ENCODE results near the gene SUN2.
A peak's percentile ranks its signal among the peaks of the same experiment; 100 is the strongest.
"Not testable (repeated sequence)": the region's sequence is repeated elsewhere in the genome, so short reads cannot be mapped to it uniquely, and the experiment has no call there.

The SUN2 gene, protein sequence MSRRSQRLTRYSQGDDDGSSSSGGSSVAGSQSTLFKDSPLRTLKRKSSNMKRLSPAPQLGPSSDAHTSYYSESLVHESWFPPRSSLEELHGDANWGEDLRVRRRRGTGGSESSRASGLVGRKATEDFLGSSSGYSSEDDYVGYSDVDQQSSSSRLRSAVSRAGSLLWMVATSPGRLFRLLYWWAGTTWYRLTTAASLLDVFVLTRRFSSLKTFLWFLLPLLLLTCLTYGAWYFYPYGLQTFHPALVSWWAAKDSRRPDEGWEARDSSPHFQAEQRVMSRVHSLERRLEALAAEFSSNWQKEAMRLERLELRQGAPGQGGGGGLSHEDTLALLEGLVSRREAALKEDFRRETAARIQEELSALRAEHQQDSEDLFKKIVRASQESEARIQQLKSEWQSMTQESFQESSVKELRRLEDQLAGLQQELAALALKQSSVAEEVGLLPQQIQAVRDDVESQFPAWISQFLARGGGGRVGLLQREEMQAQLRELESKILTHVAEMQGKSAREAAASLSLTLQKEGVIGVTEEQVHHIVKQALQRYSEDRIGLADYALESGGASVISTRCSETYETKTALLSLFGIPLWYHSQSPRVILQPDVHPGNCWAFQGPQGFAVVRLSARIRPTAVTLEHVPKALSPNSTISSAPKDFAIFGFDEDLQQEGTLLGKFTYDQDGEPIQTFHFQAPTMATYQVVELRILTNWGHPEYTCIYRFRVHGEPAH

DNA sequence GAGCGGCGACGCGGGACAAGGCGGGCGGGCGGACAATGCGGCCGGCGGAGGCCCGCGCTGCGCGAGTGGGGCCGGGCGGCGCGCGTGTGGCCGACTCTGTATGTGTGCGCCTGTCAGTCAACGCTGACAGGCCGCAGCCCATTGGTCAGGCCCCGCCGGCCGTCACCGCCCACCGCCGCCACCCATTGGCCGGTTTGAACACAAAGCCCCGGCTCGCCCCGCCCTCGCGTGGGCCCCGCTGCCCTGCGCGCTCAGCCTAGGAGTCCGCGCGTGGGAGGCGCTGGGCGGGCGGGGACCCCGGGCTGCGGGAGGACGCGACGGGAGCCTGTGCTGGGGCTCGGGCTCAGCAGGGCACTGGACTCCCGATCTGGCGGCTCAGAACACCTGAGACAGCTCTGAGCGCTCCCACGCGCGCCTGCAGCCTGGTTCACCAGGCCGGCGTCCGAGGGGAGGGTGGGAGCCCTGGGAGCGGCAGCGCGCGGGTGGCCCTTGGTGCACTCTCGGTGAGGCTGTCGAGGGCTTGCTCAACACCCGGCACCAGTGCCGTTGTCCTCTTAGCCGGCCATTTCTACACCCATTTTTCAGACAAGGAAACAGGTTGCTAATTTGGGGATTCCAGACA lies at the start of gene SUN2:
TSS of gene SUN2 (minus strand) at position 88 of the 622 bp plus-strand sequence. CDS start 3,370 bp downstream, outside the sequence.
- peak; percentile 38 to 70 for DNase-seq

DNA sequence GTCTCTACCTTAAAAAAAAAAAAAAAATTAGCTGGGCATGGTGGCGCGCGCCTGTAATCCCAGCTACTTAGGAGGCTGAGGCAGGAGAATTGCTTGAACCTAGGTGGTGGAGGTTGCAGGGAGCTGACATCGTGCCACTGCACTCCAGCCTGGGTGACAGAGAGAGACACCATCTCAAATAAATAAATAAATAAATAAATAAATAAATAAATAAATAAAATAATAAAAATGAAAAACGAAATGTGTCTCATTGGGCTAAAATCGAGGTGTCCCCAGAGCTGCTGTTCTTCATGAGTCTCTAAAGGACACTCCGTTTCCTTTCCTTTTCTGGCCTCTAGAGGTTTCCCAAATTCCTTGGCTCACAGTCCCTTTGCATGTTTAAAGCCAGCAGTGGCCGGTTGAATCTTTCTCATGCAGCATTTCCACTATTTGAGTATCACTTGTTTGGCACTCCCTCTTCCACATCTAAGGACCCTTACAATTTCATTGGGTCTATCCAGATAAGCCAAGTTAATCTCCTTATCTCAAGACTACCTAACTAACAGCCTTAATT lies 49.3 kb upstream of the SUN2 start:
- DNase-seq: not testable (repeated sequence)

DNA sequence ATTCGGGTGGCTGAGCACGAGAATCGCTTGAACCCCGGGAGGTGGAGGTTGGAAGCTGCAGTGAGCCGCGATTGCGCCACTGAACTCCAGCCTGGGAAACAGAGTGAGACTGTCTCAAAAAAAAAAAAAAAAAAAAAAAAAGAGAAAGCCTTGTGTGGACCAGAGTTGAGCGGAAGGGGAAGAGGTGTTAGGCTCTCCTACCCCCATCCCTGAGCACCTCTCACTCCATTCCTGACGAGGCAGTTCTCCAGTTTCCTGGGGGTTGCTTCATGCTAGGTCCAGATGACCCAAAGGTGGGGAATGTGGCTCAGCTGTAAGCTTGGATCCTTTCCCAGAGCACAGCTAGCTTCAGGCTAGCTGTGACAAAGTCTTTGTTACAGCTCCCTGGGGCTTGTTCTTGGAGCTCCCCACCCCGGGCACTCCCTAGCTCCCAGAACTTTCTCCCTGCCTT lies 46.9 kb upstream of the SUN2 start:
- no peak for DNase-seq

DNA sequence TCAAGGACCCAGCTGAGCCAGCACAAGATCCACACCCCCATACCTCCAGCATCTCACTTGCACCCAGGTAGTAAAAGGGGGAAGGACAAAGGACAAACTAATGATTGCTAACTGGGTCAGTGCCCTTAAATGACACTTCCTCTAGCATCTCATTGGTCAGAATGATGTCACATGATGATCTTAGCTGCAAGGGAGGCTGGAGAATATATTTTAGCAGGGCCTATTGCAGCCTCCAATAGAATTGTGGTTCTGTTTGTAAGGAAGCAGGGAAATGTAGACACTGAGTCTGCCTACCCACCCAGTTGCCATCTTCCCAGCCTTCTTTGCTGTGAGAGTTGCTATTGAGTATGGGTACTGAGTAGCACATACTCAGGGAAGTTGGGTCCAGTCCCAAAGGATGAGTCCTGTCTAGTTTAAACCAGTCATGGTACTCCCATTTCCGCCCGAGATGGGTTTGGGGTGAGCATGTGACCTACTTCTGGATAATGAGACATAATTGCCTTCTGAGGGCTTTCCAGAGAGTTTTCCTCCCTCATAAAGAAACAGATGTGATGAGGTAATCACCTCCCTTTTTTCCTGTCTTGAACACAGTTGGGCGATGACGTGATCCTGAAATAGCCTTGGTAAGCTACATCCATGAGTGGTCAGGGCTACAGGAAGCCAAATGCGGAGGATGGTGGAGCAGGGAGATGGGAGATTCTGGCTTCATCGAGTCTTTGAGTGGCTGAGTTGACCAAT lies 43.6 kb upstream of the SUN2 start:
- no peak for DNase-seq

DNA sequence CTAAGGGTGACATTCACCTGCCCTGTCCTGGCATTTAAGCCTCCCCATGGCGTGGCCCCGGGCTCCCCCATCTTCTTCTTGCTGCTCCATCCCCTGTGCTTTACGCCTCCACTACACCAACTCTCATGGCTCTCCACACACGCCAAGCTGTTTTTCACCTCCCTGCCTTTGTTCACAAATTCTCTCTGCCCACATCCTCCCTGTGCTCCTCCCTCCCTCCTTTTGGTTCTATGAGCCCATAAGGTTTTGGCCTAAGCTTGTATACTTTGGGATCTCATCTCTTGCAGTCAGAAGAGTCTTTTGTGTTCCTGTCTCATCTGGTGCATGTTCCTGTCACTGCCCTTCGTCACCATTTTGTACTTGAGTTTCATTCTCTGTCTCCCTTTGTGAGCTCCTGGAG lies 42.7 kb upstream of the SUN2 start:
- DNase-seq: no peak

DNA sequence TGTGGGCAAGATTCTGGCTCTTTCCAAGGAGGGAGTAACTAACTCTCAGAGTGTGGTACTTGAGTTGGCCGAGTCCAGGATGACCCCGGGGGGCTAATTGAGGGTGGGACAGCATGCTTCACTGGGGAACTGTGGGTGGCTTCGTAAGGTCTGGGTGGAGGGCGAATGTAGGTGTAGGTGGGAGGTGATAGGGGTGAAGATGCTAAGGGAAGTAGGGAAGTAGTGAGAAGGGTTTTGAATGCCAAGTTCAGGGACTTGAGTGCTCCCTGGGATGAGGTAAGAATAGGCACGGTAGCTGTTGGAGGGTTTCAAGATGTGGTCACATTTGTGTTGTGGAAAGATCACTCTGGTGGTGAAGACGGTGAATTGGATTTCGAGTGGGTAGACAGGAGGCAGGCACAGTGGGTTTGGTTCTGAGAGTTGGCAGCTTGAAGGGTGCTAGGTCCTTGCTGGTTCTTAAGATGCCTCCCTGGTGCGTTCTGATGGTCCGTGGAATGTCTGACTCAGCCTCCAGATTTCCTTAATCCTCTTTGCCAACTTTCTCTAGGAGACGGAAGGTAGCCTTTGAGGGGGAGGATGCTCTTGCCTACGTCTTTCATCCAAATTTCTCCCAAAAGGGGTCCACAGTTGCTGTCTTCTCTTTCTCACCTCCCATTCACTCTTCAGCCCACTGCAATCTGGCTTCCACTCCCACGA lies 40.6 kb upstream of the SUN2 start:
- DNase-seq: no peak

DNA sequence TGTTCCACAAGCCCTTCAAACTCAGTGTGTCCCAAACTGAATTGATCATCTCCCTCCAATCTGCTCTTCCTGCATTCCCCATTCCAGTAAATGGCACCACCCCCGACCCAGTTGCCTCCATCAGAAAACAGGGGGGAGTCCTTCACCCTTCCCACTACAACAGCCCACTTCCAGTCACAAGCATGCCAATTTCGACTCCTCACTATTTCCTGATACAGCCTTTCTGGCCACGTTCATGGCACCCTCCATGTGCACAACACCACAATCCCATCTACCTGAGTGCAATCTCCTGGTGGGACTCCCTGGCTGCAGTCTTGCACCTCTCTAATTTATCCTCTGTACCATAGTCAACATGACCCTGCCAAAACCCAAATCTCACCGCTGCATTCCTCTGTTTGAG lies 39.8 kb upstream of the SUN2 start:
- no peak for DNase-seq

DNA sequence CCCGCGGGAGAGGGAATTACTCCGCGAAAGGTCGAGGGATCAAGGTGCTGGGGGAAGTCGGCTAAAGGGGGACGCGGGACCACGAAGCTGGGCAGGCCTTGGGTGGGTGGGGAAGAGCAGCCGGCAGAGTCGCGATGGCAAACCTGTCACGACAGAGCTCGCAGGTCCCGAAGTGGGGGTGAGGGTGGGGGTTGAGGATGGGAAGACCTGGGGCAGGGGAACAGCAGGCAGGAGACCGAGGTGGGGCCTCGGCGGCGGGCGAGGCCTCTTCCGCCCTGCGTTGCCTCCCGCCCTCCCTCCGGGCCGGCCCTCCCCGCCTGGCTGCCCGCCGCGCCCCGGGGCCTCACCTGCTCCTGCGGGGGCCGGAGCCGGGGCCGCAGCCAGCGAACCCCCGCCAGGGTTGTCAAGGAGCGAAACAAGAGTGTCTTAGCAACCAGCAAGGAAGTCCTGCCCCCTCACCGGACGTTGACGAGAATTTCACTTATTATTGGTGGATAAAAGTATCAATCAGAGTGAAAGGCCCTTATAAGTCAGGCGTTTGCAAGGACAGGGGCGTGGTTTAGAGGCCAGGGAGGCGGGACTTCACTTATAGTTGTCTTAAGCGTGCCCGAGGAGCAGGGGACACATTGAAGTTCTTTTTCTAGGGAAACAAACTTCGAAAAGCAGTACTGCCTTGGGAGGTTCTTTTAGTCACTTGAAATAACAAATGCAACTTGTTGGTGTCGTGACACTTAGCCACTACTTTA lies 38.1 kb upstream of the SUN2 start, which contains the start of gene DNAL4:
TSS of gene DNAL4 (minus strand) at position 423 of the 746 bp plus-strand sequence. CDS start 11,412 bp downstream, outside the sequence.
- DNase-seq: peak; percentile 59 to 98

DNA sequence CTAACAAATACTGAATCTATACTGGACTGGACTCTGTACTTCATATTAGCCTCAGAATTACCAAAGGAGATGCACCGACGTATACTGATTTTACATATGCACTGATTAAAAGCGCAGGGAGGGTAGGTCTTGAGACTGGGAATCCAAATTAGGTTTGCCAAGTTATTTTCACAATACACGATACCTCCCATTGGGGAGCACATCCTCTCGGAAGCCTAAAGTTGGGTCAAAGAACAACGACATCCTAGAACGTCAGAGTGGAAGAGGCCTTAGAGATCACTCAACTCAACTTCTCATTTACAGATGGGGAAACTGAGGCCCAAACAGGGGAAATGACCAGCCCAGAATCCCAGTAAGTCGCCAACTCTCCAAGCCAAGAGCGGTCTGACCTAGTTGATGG lies 37.5 kb upstream of the SUN2 start:
- no peak for DNase-seq

DNA sequence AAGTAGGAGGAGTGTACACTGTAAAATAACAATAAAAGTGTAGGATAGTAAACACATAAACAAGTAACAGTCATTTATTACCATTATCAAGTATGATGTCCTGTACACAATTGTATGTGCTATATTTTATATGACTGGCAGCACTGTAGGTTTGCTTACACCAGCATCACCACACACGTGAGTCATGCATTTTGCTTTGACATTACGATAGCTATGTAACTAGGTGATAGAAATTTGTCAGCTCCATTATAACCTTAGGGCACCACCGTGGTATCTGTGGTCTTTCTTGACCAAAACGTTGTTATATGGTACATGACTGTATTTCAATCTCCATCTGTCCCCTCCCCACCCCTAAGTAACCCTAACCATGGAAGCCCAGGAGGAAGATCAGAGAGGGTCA lies 37.0 kb upstream of the SUN2 start:
- no peak for DNase-seq

DNA sequence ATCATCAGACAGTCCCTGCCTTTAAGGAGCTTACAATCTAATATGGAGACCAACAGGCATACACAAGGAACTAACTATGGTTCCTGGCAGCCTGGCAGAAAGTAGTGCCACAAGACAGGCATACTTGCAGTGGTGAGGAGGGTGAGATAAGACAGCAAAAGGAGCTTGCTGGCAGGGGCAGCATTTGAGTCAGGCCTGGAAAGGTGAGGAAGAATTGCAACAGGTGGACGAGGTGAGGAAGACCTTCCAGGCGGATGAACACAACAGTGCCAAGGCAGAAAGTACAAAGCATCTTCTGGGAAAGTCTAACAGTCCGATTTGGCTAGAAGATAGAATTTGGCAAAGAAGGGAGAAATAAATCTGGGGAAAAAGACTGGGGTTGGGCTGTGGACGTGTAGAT lies 33.8 kb upstream of the SUN2 start:
- DNase-seq: no peak

DNA sequence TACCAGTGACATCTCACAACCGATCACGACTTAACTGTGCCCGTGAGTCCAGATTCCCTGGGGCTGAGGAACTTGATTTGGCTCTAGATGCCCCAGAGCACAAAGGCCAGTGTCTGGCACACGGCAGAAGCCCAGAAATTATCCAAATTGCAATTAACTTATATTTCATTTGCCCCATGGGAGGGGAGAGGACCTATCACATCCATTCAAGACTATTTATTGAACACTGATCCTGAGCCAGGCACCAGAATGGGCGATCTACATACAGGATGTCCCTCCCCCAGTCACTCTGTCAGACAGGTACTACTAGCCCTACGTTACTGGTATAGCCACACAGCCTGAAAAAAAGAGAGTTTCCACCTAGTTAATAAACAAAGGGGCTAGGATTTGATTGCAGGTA lies 33.0 kb upstream of the SUN2 start:
- DNase-seq: no peak

DNA sequence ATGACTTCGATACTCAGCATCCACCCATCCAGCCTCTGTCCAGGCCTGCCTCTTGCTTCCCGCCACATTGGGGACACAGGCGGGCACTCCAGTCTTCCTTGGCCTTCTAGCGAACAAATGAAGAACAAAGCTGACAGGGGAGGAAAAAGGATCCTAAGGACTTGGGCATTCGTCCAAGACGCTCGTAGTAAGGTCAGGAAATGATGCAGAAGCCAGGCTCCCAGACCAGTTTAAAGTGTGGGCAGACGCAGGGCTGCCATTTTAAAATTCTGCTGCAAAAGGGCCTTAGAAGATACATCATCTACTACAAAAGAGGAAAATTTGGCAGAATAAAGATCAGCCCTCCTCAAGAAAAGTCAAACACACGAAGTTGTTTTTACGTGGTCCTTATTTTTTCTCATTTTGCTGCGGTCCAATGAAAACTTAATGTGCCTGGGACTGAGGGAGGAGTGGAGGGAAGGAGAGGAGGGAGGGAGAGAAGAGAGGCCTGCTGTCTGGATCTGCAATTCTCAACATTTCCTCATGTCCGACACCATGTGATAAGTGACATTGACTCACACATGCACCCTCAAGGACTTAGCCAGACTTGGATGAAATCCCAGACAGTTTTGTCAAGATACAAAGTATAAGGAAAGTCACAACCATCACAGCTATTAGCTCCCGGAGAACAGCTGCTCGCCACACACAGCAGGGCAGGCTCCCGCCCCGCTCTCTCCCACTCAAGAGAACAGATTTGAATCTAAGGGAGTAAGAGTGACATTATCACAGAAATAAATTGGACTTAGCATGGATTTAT lies 32.4 kb upstream of the SUN2 start:
- DNase-seq: no peak

DNA sequence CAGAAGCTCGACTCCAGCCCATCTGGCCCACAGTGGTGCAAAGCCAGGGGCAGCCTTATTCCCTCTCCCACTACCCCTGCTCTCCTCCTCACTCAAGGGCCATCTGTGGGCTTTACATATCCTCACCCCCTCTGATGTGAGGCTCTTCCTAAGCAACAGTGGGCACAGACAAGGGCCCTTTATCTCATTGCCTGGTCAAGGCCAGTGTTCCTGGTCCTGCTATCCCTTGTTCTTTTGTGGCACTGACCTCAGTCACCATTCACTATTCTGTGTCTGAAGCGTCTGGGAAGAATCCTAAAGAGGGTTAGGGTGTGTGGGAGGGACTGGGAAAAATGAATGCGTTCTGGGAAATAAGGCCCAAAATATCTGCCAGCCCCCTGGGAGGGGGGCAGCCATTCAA lies 30.8 kb upstream of the SUN2 start:
- DNase-seq: no peak

DNA sequence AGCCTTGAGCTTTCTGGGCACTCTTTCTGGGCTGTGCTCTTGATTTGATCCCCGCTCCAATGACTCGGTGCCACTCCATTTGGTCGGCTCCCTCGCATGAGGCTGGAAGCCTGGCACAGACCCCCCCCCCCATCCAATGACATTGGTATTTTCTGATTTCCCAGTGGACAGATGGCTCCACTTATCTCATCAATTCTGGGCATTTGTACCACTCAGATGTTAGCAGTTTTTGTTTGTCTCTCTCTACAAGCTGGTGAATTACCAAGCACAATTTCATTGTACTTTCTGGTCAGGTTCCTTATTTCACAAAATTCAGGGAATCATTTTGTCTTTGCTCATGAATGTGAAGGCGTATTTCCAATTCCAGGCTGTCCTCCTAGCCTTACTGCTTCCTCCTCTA lies 29.1 kb upstream of the SUN2 start:
- no peak for DNase-seq

DNA sequence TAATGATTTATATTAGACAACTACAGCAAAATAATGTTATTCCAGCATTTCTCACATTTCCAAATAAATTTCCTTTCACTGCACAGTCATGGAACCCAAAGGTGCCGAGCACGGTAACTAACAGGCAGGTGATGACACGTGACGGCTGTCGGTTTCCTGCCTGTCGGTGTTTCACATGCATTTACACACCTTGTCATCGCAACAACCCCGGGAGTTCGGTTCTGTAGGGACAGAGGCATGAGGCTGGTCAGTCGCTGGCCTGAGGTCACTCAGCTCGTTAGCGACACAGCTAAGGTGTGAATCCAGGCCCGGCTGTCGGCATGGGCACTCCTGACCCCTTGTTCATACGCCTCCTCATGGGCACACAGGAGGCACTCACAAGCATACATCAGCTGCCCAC lies 28.2 kb upstream of the SUN2 start:
- DNase-seq: no peak

DNA sequence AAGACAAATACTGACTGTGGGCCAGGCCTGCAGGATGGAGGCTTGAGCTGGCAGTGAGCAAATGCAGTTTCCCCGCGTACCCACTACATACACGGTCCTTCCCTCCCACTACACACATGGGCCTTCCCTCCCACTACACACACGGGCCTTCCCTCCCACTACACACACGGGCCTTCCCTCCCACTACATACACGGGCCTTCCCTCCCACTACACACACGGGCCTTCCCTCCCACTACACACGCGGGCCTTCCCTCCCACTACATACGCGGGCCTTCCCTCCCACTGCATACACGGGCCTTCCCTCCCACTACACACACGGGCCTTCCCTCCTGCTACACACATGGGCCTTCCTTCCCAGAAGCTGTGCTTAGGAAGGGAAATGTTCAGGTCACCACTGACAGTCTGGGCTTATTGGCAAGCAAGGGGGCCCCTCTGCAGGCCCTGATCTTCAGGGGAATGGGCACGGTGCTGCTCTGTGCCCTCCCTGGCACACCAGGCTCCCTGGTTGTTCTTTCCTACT lies 27.4 kb upstream of the SUN2 start:
- DNase-seq: no peak

DNA sequence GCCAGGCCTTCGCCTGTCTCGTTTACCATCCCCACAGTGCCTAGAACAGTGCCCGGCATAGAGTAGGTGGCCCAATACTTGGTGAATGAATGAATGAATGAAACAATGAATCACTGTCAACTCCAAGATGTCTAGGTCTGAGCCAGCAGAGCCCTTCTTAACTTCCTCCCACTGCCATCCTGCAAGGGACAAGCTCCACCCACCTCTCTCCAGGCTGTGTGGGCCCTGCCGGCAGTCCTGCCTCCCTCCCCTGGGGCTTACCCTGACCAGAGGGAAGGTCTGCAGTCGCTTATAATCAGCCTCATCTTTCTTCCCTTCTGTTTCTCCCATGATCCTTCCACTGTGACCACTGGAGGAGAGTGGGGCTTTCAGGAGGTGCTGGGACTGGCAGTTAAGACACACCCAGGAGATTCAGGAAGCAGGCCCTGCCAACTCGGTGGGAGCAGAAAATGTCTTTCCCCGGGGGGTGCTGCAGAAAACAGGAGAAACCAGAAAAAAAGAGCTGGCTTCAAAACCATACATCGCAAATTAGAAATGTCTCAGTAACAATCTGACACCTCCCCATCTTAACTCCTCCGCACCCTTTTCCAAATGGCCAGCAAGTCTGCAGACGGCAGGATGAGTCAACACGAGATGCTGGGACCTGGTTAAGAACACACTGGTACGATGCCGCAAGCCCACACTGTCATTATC lies 26.8 kb upstream of the SUN2 start:
- no peak for DNase-seq

DNA sequence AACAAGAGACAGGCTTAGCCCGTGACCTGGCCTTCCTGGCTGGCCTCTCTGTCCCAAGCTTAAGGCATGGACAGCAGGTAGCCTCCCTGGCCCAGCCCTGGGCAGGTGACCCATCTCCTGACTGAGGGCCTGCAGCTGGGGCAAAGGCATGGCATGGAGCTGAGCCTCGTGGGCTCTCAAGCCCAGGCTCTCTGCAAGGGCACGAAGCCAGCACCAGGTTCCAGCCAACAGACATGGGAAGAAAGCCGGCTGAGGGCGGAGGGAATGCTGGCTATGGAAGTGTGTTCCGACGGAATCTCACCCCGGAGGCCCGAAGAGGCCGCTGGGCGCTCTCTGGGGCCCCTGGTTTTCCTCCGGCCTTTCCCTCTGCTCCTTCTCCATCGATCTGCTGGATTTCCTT lies 25.2 kb upstream of the SUN2 start:
- no peak for DNase-seq
